ENCODE results near the gene RRP15. TPM values are rescaled to one million over a fixed set of nuclear protein-coding genes. Genes with fewer than 3 reads are reported as not detected.

The RRP15 gene
- total RNA-seq, 1 experiment from 2014 or later = 25.5 TPM

DNA sequence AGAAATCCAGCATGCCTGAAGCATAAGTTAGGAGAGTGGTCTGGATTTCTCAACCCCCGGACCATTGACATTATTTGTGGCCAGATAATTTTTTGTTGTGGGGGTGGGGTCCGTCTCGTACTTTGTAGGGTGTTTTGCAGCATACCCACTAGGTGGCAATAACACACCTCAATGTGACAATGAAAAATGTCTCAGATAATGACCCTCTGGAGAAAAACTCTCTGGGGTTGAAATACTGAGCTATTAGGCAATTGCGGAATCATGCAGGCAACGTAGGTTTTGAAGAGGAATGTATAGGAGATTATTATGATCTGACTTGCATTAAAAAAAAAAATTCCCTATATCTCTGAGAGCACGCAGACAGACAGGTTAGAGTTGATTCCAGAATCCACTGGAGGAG lies 25.3 kb upstream of the RRP15 start:
- intact Hi-C loops (cut with micrococcal nuclease) = loop anchor here (5.0 kb wide), 1 partner anchor 1158 kb away; no protein-coding TSS in a partner anchor
- peak overlapping the region; percentile 72 for H2AFZ ChIP-seq (ENCODE audit: low read depth, low read length, poor library complexity, severe bottlenecking)
- ChIA-PET RAD21 (ENCODE audit: low non-redundant PET in 1 of 2, low total read pairs in 2 of 2, uncharacterized antibody in 2 of 2, unreplicated experiment in 2 of 2) (no interaction called here), POLR2A (no interaction called here), CTCF (interaction anchor here (0.7 to 1.2 kb wide), 6 partner anchors 9 to 1553 kb away, joined by 3 to 4 read pairs (median 4); no protein-coding TSS in a partner anchor)
- no peaks in the 10 kb centered on the region for H3K79me2 ChIP-seq (ENCODE audit: insufficient read depth, low read length)
- H3K4me1 ChIP-seq (ENCODE audit: control insufficient read depth in 1 of 2, insufficient read depth in 2 of 2, low read length in 2 of 2) = no peaks in the 10 kb centered on the region
- H3K36me3 ChIP-seq (ENCODE audit: control insufficient read depth in 1 of 2, insufficient read depth in 2 of 2, low read length in 2 of 2) = no peaks in the 10 kb centered on the region
- no peak for TF ChIP-seq SRF (IDR thresholded peaks at IDR 0.05; ENCODE audit: low read depth)
- peak; percentile 57 for TF ChIP-seq RAD21 (IDR thresholded peaks at IDR 0.05; ENCODE audit: low read depth)
- TF ChIP-seq CTCF (IDR thresholded peaks at IDR 0.05 in 2 of 3, conservative IDR thresholded peaks at IDR 0.05 in 1 of 3; ENCODE audit: borderline replicate concordance in 1 of 3, insufficient read depth in 1 of 3, low read depth in 2 of 3, low read length in 2 of 3) = peak; percentile 26 to 67 (median 67); a peak in 5 of 6 replicates
- peak; percentile 7 for DNase-seq (ENCODE audit: low read depth, low spot score)
- H3K9me2 ChIP-seq (ENCODE audit: insufficient read depth) = no peaks in the 10 kb centered on the region
- no peak overlapping the region for H3K4me3 ChIP-seq (replicated peaks in 1 of 2; ENCODE audit: low read depth in 1 of 2, low read length in 2 of 2)
- H3K27ac ChIP-seq (ENCODE audit: low read depth, low read length) = no peak overlapping the region
- no peaks in the 10 kb centered on the region for H3K9me3 ChIP-seq (ENCODE audit: control insufficient read depth in 1 of 2, insufficient read depth in 1 of 2, low read depth in 1 of 2, low read length in 2 of 2)
- no peaks in the 10 kb centered on the region for H3K27me3 ChIP-seq (ENCODE audit: insufficient read depth, low read length)
- no TSS peak for BruUV-seq (replicated peaks)
- peak; percentile 82 for ATAC-seq
- H3K9ac ChIP-seq (ENCODE audit: low read length) = no peak overlapping the region
- H4K20me1 ChIP-seq (ENCODE audit: insufficient read depth) = no peaks in the 10 kb centered on the region
- H3K4me2 ChIP-seq (ENCODE audit: low read length) = no peak overlapping the region

DNA sequence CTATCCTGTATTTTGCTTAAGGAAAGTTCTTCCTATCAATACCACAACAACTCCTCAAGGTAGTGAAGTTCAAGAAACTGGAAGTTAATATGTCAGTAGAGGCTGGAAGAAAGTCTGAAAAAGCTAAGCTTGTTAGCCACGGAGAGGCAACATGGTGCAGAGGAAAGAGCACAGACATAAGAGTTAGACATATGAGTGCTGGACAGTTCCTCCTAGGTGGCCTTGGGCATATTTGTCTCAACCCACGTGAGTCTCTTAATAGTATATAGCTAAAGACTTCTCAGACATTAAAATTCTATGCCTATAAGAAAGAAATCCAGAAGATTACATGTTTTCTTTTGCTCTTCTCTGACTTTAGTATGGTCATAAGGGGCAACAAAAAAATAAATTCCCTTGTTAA lies 22.8 kb upstream of the RRP15 start:
- Histone ChIP-seq H3K79me2 (ENCODE audit: insufficient read depth, low read length) (no peaks in the 10 kb centered on the region), H3K4me2 (ENCODE audit: low read length) (no peak overlapping the region), H2AFZ (ENCODE audit: low read depth, low read length, poor library complexity, severe bottlenecking) (no peak overlapping the region), H3K27me3 (ENCODE audit: insufficient read depth, low read length) (no peaks in the 10 kb centered on the region), H3K4me3 (replicated peaks in 1 of 2; ENCODE audit: low read depth in 1 of 2, low read length in 2 of 2) (no peak overlapping the region), H3K27ac (ENCODE audit: low read depth, low read length) (no peak overlapping the region), H4K20me1 (ENCODE audit: insufficient read depth) (no peaks in the 10 kb centered on the region), H3K4me1 (ENCODE audit: control insufficient read depth in 1 of 2, insufficient read depth in 2 of 2, low read length in 2 of 2) (no peaks in the 10 kb centered on the region), H3K9me3 (ENCODE audit: control insufficient read depth in 1 of 2, insufficient read depth in 1 of 2, low read depth in 1 of 2, low read length in 2 of 2) (no peaks in the 10 kb centered on the region), H3K36me3 (ENCODE audit: control insufficient read depth in 1 of 2, insufficient read depth in 2 of 2, low read length in 2 of 2) (no peaks in the 10 kb centered on the region), H3K9me2 (ENCODE audit: insufficient read depth) (no peaks in the 10 kb centered on the region), H3K9ac (ENCODE audit: low read length) (no peak overlapping the region)
- DNase-seq (ENCODE audit: low read depth, low spot score) (no peak), ATAC-seq (no peak)
- POLR2A ChIA-PET = no interaction called here
- RAD21 ChIA-PET (ENCODE audit: low non-redundant PET in 1 of 2, low total read pairs in 2 of 2, uncharacterized antibody in 2 of 2, unreplicated experiment in 2 of 2) = no interaction called here
- intact Hi-C loops (cut with micrococcal nuclease) = no loop called here
- BruUV-seq (replicated peaks) = no TSS peak
- TF ChIP-seq ATF3 (IDR thresholded peaks at IDR 0.05) = no peak
- no peak for TF ChIP-seq SRF (IDR thresholded peaks at IDR 0.05; ENCODE audit: low read depth)
- peak; percentile 39 for TF ChIP-seq REST (IDR thresholded peaks at IDR 0.05; ENCODE audit: low read depth)
- CTCF ChIA-PET = no interaction called here
